HepG2 (cell line): ENCODE results near the gene NSMF.

Source experiments
- CAMTA2 ChIP-seq: sonication (generic); formaldehyde crosslinking; IDR thresholded peaks from 2 replicates; pipeline ENCODE4 v1.4.0; 2020; ENCODE audit warnings: mild to moderate bottlenecking, missing genetic modification reagents, borderline replicate concordance
- CREB1 ChIP-seq, 2 experiments: fragments of 450-650 bp in 1 of 2; IDR thresholded peaks; 2 replicates each; pipeline ENCODE4 v1.6.1; 2016 to 2017; ENCODE audit warnings: control low read depth in 1 of 2, mild to moderate bottlenecking in 1 of 2, missing compliant biosample characterization in 1 of 2, missing genetic modification characterization in 1 of 2
- KDM1A ChIP-seq: IDR thresholded peaks from 2 replicates; pipeline ENCODE4 v1.6.1; 2016; ENCODE audit warnings: missing compliant biosample characterization
- MAFK ChIP-seq, 2 experiments: IDR thresholded peaks in 1 of 2; conservative IDR thresholded peaks in 1 of 2; 2 replicates each; pipeline ENCODE4 v1.6.1; 2011; ENCODE audit warnings: improper control_type of control experiment in 2 of 2, low read length in 2 of 2
- PRMT3 ChIP-seq: sonication (generic); formaldehyde crosslinking; IDR thresholded peaks from 2 replicates; pipeline ENCODE4 v1.8.1; 2022; ENCODE audit warnings: low read depth, mild to moderate bottlenecking, moderate library complexity, missing genetic modification reagents, borderline replicate concordance
- ZNF143 ChIP-seq: sonication (generic); formaldehyde crosslinking; IDR thresholded peaks from 2 replicates; pipeline ENCODE4 v1.4.0; 2020; ENCODE audit warnings: missing genetic modification reagents
- ZNF17 ChIP-seq: sonication (generic); formaldehyde crosslinking; IDR thresholded peaks from 2 replicates; pipeline ENCODE4 v1.5.0; 2020; ENCODE audit warnings: mild to moderate bottlenecking, missing genetic modification reagents
- TF ChIP-seq, protein P1 (sequence below): sonication (generic); formaldehyde crosslinking; IDR thresholded peaks from 2 replicates; pipeline ENCODE4 v1.4.0; 2020; ENCODE audit warnings: mild to moderate bottlenecking, low read depth, missing genetic modification reagents
- TF ChIP-seq, protein P2 (sequence below): sonication (generic); formaldehyde crosslinking; IDR thresholded peaks from 2 replicates; pipeline ENCODE4 v1.5.0; 2020; ENCODE audit warnings: mild to moderate bottlenecking, missing genetic modification reagents, moderate library complexity
- TF ChIP-seq, protein P3 (sequence below): sonication (generic); formaldehyde crosslinking; IDR thresholded peaks from 2 replicates; pipeline ENCODE4 v1.8.1; 2022; ENCODE audit warnings: low read depth, mild to moderate bottlenecking, missing genetic modification reagents

DNA sequence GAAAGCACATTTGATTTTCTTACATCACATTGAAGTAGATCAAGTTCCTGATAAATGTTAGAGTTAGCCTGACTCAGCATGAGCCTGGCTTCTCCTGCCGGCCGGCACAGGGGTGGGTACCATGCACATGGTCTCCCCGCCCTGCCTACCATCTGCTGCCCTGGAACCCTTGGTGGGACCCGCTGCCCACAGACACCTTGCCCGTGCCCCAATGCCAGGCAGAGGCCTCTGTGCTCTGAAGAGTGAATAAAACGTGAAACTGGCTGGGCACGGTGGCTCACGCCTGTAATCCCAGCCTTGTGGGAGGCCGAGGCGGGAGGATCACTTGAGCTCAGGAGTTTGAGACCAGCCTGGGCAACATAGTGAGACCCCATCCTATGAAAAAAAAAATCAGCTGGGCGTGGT lies 53.5 kb downstream of the NSMF start:
- TF ChIP-seq MAFK (conservative IDR thresholded peaks at IDR 0.05 in 1 of 2, IDR thresholded peaks at IDR 0.05 in 1 of 2; ENCODE audit: low read length in 2 of 2) (no peak), PRMT3 (CRISPR knock-in tag) (no peak), ZNF17 (CRISPR knock-in tag) (no peak), KDM1A (CRISPR knock-in tag) (no peak), CREB1 (IDR thresholded peaks at IDR 0.05) (no peak), CREB1 (CRISPR knock-in tag; IDR thresholded peaks at IDR 0.05) (no peak), CAMTA2 (CRISPR knock-in tag) (no peak), ZNF143 (no peak)
- TF ChIP-seq, protein P1, sequence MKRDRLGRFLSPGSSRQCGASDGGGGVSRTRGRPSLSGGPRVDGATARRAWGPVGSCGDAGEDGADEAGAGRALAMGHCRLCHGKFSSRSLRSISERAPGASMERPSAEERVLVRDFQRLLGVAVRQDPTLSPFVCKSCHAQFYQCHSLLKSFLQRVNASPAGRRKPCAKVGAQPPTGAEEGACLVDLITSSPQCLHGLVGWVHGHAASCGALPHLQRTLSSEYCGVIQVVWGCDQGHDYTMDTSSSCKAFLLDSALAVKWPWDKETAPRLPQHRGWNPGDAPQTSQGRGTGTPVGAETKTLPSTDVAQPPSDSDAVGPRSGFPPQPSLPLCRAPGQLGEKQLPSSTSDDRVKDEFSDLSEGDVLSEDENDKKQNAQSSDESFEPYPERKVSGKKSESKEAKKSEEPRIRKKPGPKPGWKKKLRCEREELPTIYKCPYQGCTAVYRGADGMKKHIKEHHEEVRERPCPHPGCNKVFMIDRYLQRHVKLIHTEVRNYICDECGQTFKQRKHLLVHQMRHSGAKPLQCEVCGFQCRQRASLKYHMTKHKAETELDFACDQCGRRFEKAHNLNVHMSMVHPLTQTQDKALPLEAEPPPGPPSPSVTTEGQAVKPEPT (CRISPR knock-in tag) = no peak
- TF ChIP-seq, protein P2, sequence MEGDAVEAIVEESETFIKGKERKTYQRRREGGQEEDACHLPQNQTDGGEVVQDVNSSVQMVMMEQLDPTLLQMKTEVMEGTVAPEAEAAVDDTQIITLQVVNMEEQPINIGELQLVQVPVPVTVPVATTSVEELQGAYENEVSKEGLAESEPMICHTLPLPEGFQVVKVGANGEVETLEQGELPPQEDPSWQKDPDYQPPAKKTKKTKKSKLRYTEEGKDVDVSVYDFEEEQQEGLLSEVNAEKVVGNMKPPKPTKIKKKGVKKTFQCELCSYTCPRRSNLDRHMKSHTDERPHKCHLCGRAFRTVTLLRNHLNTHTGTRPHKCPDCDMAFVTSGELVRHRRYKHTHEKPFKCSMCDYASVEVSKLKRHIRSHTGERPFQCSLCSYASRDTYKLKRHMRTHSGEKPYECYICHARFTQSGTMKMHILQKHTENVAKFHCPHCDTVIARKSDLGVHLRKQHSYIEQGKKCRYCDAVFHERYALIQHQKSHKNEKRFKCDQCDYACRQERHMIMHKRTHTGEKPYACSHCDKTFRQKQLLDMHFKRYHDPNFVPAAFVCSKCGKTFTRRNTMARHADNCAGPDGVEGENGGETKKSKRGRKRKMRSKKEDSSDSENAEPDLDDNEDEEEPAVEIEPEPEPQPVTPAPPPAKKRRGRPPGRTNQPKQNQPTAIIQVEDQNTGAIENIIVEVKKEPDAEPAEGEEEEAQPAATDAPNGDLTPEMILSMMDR (CRISPR knock-in tag) = no peak
- TF ChIP-seq, protein P3, sequence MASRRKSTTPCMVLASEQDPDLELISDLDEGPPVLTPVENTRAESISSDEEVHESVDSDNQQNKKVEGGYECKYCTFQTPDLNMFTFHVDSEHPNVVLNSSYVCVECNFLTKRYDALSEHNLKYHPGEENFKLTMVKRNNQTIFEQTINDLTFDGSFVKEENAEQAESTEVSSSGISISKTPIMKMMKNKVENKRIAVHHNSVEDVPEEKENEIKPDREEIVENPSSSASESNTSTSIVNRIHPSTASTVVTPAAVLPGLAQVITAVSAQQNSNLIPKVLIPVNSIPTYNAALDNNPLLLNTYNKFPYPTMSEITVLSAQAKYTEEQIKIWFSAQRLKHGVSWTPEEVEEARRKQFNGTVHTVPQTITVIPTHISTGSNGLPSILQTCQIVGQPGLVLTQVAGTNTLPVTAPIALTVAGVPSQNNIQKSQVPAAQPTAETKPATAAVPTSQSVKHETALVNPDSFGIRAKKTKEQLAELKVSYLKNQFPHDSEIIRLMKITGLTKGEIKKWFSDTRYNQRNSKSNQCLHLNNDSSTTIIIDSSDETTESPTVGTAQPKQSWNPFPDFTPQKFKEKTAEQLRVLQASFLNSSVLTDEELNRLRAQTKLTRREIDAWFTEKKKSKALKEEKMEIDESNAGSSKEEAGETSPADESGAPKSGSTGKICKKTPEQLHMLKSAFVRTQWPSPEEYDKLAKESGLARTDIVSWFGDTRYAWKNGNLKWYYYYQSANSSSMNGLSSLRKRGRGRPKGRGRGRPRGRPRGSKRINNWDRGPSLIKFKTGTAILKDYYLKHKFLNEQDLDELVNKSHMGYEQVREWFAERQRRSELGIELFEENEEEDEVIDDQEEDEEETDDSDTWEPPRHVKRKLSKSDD = no peak
